Breast epithelium (tissue), 3 donors: ENCODE results near the gene CDKN1A.

ENCODE experiments used
- POLR2A ChIP-seq: fragments of 450-650 bp; IDR thresholded peaks from one replicate; pipeline ENCODE4 v1.6.1; 2016; ENCODE audit warnings: antibody characterized with exemption, mild to moderate bottlenecking, moderate library complexity
- POLR2AphosphoS5 ChIP-seq, 3 donors: sonication (generic); formaldehyde crosslinking; IDR thresholded peaks; one replicate each; pipeline ENCODE4 v1.6.1; 2017; ENCODE audit warnings: antibody characterized with exemption in 3 of 3
- TF ChIP-seq, protein P1 (sequence below), 3 donors: fragments of 450-650 bp; IDR thresholded peaks; one replicate each; pipeline ENCODE4 v1.5.1; 2016 to 2017; ENCODE audit warnings: antibody characterized with exemption in 3 of 3, mild to moderate bottlenecking in 3 of 3, moderate library complexity in 3 of 3

DNA sequence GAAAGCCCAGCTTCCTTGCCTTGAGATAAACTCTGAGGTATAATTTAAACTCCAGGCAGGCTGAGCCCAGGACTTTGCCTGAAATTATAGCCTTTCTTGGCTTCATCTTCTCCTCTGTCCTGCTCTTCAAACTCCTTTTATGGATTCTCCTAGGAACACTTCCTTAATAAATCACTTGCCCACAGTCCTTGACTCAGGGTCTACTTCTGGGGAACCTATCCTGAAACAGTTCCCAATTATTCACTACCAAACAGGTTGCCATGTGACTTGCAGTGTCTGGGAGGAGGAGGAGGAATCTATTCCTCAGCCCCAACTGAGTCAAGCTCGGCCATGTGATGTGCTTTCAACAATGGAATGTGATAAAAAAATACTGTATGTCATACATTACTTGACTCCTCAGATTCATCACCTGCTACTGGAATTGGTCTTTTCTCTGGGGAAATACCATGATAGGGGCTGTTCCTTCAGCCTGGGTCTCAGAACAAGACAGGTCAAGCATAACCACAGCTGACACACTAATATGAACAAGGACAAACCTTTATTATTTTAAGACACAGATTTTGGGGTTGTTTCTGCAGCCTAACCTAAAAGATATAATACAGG, 20.5 kb upstream of the CDKN1A start:
- TF ChIP-seq, protein P1, sequence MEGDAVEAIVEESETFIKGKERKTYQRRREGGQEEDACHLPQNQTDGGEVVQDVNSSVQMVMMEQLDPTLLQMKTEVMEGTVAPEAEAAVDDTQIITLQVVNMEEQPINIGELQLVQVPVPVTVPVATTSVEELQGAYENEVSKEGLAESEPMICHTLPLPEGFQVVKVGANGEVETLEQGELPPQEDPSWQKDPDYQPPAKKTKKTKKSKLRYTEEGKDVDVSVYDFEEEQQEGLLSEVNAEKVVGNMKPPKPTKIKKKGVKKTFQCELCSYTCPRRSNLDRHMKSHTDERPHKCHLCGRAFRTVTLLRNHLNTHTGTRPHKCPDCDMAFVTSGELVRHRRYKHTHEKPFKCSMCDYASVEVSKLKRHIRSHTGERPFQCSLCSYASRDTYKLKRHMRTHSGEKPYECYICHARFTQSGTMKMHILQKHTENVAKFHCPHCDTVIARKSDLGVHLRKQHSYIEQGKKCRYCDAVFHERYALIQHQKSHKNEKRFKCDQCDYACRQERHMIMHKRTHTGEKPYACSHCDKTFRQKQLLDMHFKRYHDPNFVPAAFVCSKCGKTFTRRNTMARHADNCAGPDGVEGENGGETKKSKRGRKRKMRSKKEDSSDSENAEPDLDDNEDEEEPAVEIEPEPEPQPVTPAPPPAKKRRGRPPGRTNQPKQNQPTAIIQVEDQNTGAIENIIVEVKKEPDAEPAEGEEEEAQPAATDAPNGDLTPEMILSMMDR (IDR thresholded peaks at IDR 0.05), result no peak
- no peak for TF ChIP-seq POLR2AphosphoS5 (IDR thresholded peaks at IDR 0.05)
- TF ChIP-seq POLR2A, result no peak
